HepG2 (cell line): Measurements from ENCODE around the gene CYP4F2. TPM values are rescaled to one million over a fixed set of nuclear protein-coding genes. Genes with fewer than 3 reads are reported as not detected.
A peak's percentile ranks its signal among the peaks of the same experiment; 100 is the strongest.

ENCODE experiments used
- BCL6 ChIP-seq: IDR thresholded peaks from 2 replicates; pipeline ENCODE4 v1.6.1; 2016; ENCODE audit warnings: missing genetic modification reagents, missing compliant biosample characterization
- BCLAF1 ChIP-seq: fragments of 450-650 bp; IDR thresholded peaks from 2 replicates; pipeline ENCODE4 v1.6.1; 2017; ENCODE audit warnings: mild to moderate bottlenecking
- HHEX ChIP-seq: IDR thresholded peaks from 2 replicates; pipeline ENCODE4 v1.6.1; 2016; ENCODE audit warnings: control low read depth
- MEF2D ChIP-seq: sonication (generic); formaldehyde crosslinking; IDR thresholded peaks from 2 replicates; pipeline ENCODE4 v1.5.1; 2020; ENCODE audit warnings: mild to moderate bottlenecking, missing genetic modification reagents
- MZF1 ChIP-seq: sonication (generic); formaldehyde crosslinking; IDR thresholded peaks from 2 replicates; pipeline ENCODE4 v1.8.1; 2023; ENCODE audit warnings: mild to moderate bottlenecking, missing genetic modification reagents, borderline replicate concordance
- NAIF1 ChIP-seq: sonication (generic); formaldehyde crosslinking; IDR thresholded peaks from 2 replicates; pipeline ENCODE4 v1.5.0; 2020; ENCODE audit warnings: mild to moderate bottlenecking, missing genetic modification reagents, borderline replicate concordance
- NFKB2 ChIP-seq: sonication (generic); formaldehyde crosslinking; IDR thresholded peaks from 2 replicates; pipeline ENCODE4 v1.4.0; 2020; ENCODE audit warnings: missing genetic modification reagents, borderline replicate concordance
- PAWR ChIP-seq: sonication (generic); formaldehyde crosslinking; IDR thresholded peaks from 2 replicates; pipeline ENCODE4 v1.4.0; 2020; ENCODE audit warnings: missing genetic modification reagents, mild to moderate bottlenecking, borderline replicate concordance
- PHF21A ChIP-seq: sonication (generic); formaldehyde crosslinking; IDR thresholded peaks from 2 replicates; pipeline ENCODE4 v1.5.0; 2020; ENCODE audit warnings: mild to moderate bottlenecking, missing genetic modification reagents
- RBAK ChIP-seq: sonication (generic); formaldehyde crosslinking; IDR thresholded peaks from 2 replicates; pipeline ENCODE4 v1.5.1; 2020; ENCODE audit warnings: mild to moderate bottlenecking, missing genetic modification reagents
- SALL1 ChIP-seq: sonication (generic); formaldehyde crosslinking; IDR thresholded peaks from 2 replicates; pipeline ENCODE4 v1.8.0; 2022; ENCODE audit warnings: mild to moderate bottlenecking, missing genetic modification reagents
- SKI ChIP-seq: fragments of 450-650 bp; IDR thresholded peaks from one replicate; pipeline ENCODE4 v1.6.1; 2018; ENCODE audit warnings: mild to moderate bottlenecking; ENCODE audit not compliant: partially characterized antibody
- SMAD9 ChIP-seq: sonication (generic); formaldehyde crosslinking; IDR thresholded peaks from 2 replicates; pipeline ENCODE4 v1.5.1; 2020; ENCODE audit warnings: mild to moderate bottlenecking, missing genetic modification reagents
- SP5 ChIP-seq: IDR thresholded peaks from 2 replicates; pipeline ENCODE4 v1.6.1; 2016; ENCODE audit warnings: low read depth, borderline replicate concordance
- SRF ChIP-seq: IDR thresholded peaks from 2 replicates; pipeline ENCODE4 v1.6.1; 2011; ENCODE audit warnings: mild to moderate bottlenecking, low read depth, low read length, moderate library complexity
- UBTF ChIP-seq: sonication (generic); formaldehyde crosslinking; IDR thresholded peaks from 2 replicates; pipeline ENCODE4 v1.4.0; 2020; ENCODE audit warnings: mild to moderate bottlenecking, missing genetic modification reagents
- ZFY ChIP-seq: sonication (generic); formaldehyde crosslinking; IDR thresholded peaks from 2 replicates; pipeline ENCODE4 v1.4.0; 2020; ENCODE audit warnings: missing genetic modification reagents
- ZNF124 ChIP-seq: sonication (generic); formaldehyde crosslinking; IDR thresholded peaks from 2 replicates; pipeline ENCODE4 v1.4.0; 2020; ENCODE audit warnings: missing genetic modification reagents
- ZNF34 ChIP-seq: sonication (generic); formaldehyde crosslinking; IDR thresholded peaks from 2 replicates; pipeline ENCODE4 v1.4.0; 2020; ENCODE audit warnings: mild to moderate bottlenecking, missing genetic modification reagents, borderline replicate concordance
- ZNF354B ChIP-seq: sonication (generic); formaldehyde crosslinking; IDR thresholded peaks from 2 replicates; pipeline ENCODE4 v1.8.0; 2022; ENCODE audit warnings: mild to moderate bottlenecking, missing genetic modification reagents
- ZNF451 ChIP-seq: sonication (generic); formaldehyde crosslinking; IDR thresholded peaks from 2 replicates; pipeline ENCODE4 v1.5.0; 2020; ENCODE audit warnings: mild to moderate bottlenecking, missing genetic modification reagents
- ZNF605 ChIP-seq: sonication (generic); formaldehyde crosslinking; IDR thresholded peaks from 2 replicates; pipeline ENCODE4 v1.8.0; 2022; ENCODE audit warnings: mild to moderate bottlenecking, missing genetic modification reagents
- ZNF772 ChIP-seq: sonication (generic); formaldehyde crosslinking; IDR thresholded peaks from 2 replicates; pipeline ENCODE4 v1.5.0; 2020; ENCODE audit warnings: mild to moderate bottlenecking, missing genetic modification reagents
- polyA plus RNA-seq, 8 experiments: library from polyadenylated mRNA; depleted of rRNA in 3 of 8; stranded (reverse) in 7 of 8; unstranded in 1 of 8; fragments of >200 nt; fragmentation: Illumina TruSeq in 4 of 8; extraction: Trizol in 4 of 8; gene quantifications; 2 replicates each; pipeline versions ENCODE4 v1.2.1 to v1.2.3, GENCODE V29; 2011 to 2016; ENCODE audit warnings: low read depth in 4 of 8, missing spikeins in 1 of 8, mixed read lengths in 1 of 8; ENCODE audit not compliant: insufficient read depth in 1 of 8
- total RNA-seq, 5 experiments: library from RNA; depleted of rRNA; stranded (reverse); fragments of >200 nt; fragmentation: Illumina TruSeq; extraction: Trizol; gene quantifications; 2 replicates each; pipeline ENCODE4 v1.2.3, GENCODE V29; 2016; ENCODE audit warnings: low read depth in 1 of 5
- TF ChIP-seq, protein P1 (sequence below): sonication (generic); formaldehyde crosslinking; IDR thresholded peaks from 2 replicates; pipeline ENCODE4 v1.4.0; 2020; ENCODE audit warnings: mild to moderate bottlenecking, low read depth, missing genetic modification reagents
- TF ChIP-seq, protein P2 (sequence below): sonication (generic); formaldehyde crosslinking; IDR thresholded peaks from 2 replicates; pipeline ENCODE4 v1.5.0; 2020; ENCODE audit warnings: missing genetic modification reagents, mild to moderate bottlenecking, borderline replicate concordance

CYP4F2 gene
- total and polyA plus RNA-seq, 2 of the 13 experiments (the other 11 are each of a cell fraction or from before 2014, with no cell fraction given) = 3.7 to 3.9 TPM

GRCh38 chr19:15836330-15837220 is 61.3 kb downstream of the CYP4F2 start (continued):
- TF ChIP-seq NFKB2 (peak; percentile 70; the same call in 1 of the 2 replicates), SMAD9 (CRISPR knock-in tag) (no peak), UBTF (CRISPR knock-in tag) (peak; percentile 92), MEF2D (CRISPR knock-in tag) (no peak), ZFY (peak; percentile 87), BCLAF1 (no peak), HHEX (no peak), SKI (no peak), SP5 (CRISPR knock-in tag) (0 out of 2 replicates have a peak, but pooled peaks have one; percentile 30), MZF1 (no peak), ZNF354B (no peak), RBAK (no peak), PHF21A (peak; percentile 60; the same call in 1 of the 2 replicates), SRF (no peak), ZNF605 (no peak), PAWR (no peak), SALL1 (CRISPR knock-in tag) (peak; percentile 56), ZNF34 (CRISPR knock-in tag) (no peak), BCL6 (CRISPR knock-in tag) (0 out of 2 replicates have a peak, but pooled peaks have one; percentile 9), ZNF451 (CRISPR knock-in tag) (0 out of 2 replicates have a peak, but pooled peaks have one; percentile 32), ZNF772 (CRISPR knock-in tag) (no peak), ZNF124 (no peak), NAIF1 (no peak)
- TF ChIP-seq, protein P1, sequence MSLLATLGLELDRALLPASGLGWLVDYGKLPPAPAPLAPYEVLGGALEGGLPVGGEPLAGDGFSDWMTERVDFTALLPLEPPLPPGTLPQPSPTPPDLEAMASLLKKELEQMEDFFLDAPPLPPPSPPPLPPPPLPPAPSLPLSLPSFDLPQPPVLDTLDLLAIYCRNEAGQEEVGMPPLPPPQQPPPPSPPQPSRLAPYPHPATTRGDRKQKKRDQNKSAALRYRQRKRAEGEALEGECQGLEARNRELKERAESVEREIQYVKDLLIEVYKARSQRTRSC (CRISPR knock-in tag) = no peak
- TF ChIP-seq, protein P2, sequence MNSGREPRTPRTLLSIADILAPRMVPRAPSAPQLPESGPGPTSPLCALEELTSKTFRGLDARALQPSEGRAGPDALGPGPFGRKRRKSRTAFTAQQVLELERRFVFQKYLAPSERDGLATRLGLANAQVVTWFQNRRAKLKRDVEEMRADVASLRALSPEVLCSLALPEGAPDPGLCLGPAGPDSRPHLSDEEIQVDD = no peak
